BLaER1 (cell line): ENCODE data around the gene AXIN1.

Experiments
- H3K27ac ChIP-seq: shearing (Covaris generic); formaldehyde crosslinking; 2 replicates; pipeline ENCODE4 v1.8.1; 2022
- H3K27me3 ChIP-seq: shearing (Covaris generic); formaldehyde crosslinking; 2 replicates; pipeline ENCODE4 v1.8.1; 2022
- H3K36me3 ChIP-seq: shearing (Covaris generic); formaldehyde crosslinking; 2 replicates; pipeline ENCODE4 v1.8.1; 2022
- H3K4me1 ChIP-seq: shearing (Covaris generic); formaldehyde crosslinking; 2 replicates; pipeline ENCODE4 v1.8.1; 2022
- H3K4me2 ChIP-seq: shearing (Covaris generic); formaldehyde crosslinking; 2 replicates; pipeline ENCODE4 v1.8.1; 2022
- H3K4me3 ChIP-seq: shearing (Covaris generic); formaldehyde crosslinking; 2 replicates; pipeline ENCODE4 v1.8.1; 2022
- H3K9ac ChIP-seq: shearing (Covaris generic); formaldehyde crosslinking; 2 replicates; pipeline ENCODE4 v1.8.1; 2022
- H3K9me3 ChIP-seq: shearing (Covaris generic); formaldehyde crosslinking; 2 replicates; pipeline ENCODE4 v1.8.1; 2022
- H4K20me1 ChIP-seq: shearing (Covaris generic); formaldehyde crosslinking; 2 replicates; pipeline ENCODE4 v1.8.1; 2022
- Cebpa-rat ChIP-seq: shearing (Covaris generic); IDR thresholded peaks from 2 replicates; pipeline ENCODE4 v1.8.1; 2022

Gene AXIN1

DNA sequence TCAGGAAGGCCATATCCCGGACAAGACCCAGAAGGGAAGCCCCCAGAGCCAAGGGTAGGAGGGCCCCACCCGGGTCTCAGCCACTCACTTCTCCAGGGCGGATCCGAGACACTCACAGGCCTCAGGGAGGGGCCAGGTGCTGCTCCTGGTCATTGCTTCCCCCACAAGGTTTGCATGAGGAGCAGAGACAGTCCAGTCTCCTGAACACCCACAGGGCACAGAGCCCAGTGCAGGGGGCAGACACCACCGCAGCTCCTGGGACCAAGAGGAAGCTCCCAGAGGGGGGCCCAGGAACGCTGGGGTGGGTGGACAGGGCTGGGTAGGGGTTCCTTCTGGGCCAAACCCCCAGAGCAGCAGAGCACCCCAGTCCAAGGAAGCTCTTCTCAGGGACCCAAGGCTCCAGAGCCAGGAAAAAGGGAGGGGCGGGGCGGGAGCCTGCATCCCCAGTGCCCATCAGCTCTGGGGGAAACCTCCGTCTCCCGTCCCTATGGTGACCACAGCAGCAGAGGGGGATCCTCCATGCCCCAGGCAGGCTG lies 18.5 kb upstream of the AXIN1 start:
- Histone ChIP-seq H3K4me2 (peak overlapping the region; percentile 94), H3K36me3 (peaks cover 75% of the 10 kb centered on the region), H3K4me1 (peaks cover 62% of the 10 kb centered on the region), H3K9me3 (no peaks in the 10 kb centered on the region), H4K20me1 (peaks cover 40% of the 10 kb centered on the region), H3K27ac (peak overlapping the region; percentile 64; the same call in 1 of the 2 replicates), H3K27me3 (no peaks in the 10 kb centered on the region), H3K4me3 (peak overlapping the region; percentile 52), H3K9ac (peak overlapping the region; percentile 53; the same call in 1 of the 2 replicates)
- TF ChIP-seq Cebpa-rat: no peak

DNA sequence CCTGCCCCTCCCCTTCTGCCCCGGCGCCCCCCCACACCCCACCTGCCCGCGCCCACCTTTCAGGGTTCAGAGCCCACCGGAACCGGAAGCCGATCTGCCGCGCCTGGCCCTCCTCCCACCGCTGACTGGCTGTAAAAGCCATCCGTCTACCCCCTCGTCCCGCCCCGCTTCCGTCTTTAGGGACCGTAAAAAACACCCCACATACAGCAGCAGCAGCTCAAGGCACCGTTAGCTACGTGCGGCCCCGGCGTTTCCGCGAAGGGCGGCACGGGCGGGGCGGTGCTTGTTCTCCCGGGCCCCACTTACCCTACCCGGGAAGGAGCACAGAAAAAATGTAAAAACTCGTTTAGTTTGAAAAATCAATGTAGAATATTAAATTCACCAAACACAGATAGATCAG lies 17.9 kb upstream of the AXIN1 start, which contains the start of gene MRPL28:
MRPL28 (minus strand) TSS at position 96 of the 400 bp plus-strand sequence. CDS start 320 bp downstream, outside the sequence.
- no peak for TF ChIP-seq Cebpa-rat
- H3K36me3 ChIP-seq: peaks cover 69% of the 10 kb centered on the region
- no peaks in the 10 kb centered on the region for H3K27me3 ChIP-seq
- H3K27ac ChIP-seq: peak within 1 kb of the TSS; percentile 64; the same call in 1 of the 2 replicates
- H3K4me3 ChIP-seq: peak within 1 kb of the TSS; percentile 62
- peaks cover 40% of the 10 kb centered on the region for H4K20me1 ChIP-seq
- peaks cover 68% of the 10 kb centered on the region for H3K4me1 ChIP-seq
- peak within 1 kb of the TSS; percentile 95 for H3K4me2 ChIP-seq
- peak within 1 kb of the TSS; percentile 75 for H3K9ac ChIP-seq
- no peaks in the 10 kb centered on the region for H3K9me3 ChIP-seq

GRCh38 chr16:369866-370436 lies 17.4 kb upstream of the AXIN1 start:
- H3K4me2 ChIP-seq: peak overlapping the region; percentile 95
- peaks cover 64% of the 10 kb centered on the region for H3K36me3 ChIP-seq
- H3K27ac ChIP-seq: 0 out of 2 replicates have a peak overlapping the region, but pooled peaks have one; percentile 13
- peaks cover 73% of the 10 kb centered on the region for H3K4me1 ChIP-seq
- H4K20me1 ChIP-seq: peaks cover 40% of the 10 kb centered on the region
- peak overlapping the region; percentile 62 for H3K4me3 ChIP-seq
- no peak for TF ChIP-seq Cebpa-rat
- H3K27me3 ChIP-seq: no peaks in the 10 kb centered on the region
- H3K9me3 ChIP-seq: no peaks in the 10 kb centered on the region
- H3K9ac ChIP-seq: peak overlapping the region; percentile 75

DNA sequence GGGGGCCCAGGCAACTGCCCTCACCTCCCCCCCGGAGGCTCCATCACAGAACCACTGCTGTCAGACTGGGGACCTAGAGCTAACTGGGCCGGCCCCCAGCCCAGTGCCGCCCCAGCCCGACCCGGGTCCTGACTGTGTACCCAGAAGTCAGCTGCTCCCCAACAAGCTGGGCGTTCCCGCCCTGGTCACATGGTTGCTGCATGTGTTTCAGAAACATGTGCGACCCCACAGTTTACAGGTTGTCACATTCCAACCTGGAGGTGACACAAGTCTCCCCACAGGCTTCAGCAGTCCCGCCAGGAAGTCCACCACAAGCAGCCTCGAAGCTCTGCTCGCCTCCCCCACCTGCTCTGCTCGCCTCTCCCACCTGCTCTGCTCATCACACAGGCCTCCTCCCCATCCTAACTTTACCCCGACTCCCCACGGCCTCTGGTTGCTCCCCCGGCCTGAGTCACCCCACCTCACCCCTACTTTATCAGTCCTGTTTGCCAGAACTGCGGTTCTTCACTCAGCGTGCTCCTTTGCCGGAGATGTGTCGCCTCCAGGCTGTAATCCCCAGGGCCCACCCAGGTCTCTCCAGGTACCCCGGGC lies 16.8 kb upstream of the AXIN1 start:
- Histone ChIP-seq H3K27me3 (no peaks in the 10 kb centered on the region), H3K27ac (no peak overlapping the region), H3K4me1 (peaks cover 79% of the 10 kb centered on the region), H3K4me3 (peak overlapping the region; percentile 62), H3K9me3 (no peaks in the 10 kb centered on the region), H3K36me3 (peaks cover 58% of the 10 kb centered on the region), H3K4me2 (peak overlapping the region; percentile 95), H3K9ac (peak overlapping the region; percentile 75), H4K20me1 (peaks cover 40% of the 10 kb centered on the region)
- no peak for TF ChIP-seq Cebpa-rat

- Histone ChIP-seq H3K36me3 (peaks cover 50% of the 10 kb centered on the region), H3K27ac (no peak overlapping the region), H3K9ac (no peak overlapping the region), H3K4me2 (peak overlapping the region; percentile 95), H4K20me1 (peaks cover 40% of the 10 kb centered on the region), H3K4me1 (peaks cover 84% of the 10 kb centered on the region), H3K9me3 (no peaks in the 10 kb centered on the region), H3K4me3 (no peak overlapping the region), H3K27me3 (no peaks in the 10 kb centered on the region)
- TF ChIP-seq Cebpa-rat: no peak
Measured at GRCh38 chr16:368388-369158, 16.1 kb upstream of the AXIN1 start.

DNA sequence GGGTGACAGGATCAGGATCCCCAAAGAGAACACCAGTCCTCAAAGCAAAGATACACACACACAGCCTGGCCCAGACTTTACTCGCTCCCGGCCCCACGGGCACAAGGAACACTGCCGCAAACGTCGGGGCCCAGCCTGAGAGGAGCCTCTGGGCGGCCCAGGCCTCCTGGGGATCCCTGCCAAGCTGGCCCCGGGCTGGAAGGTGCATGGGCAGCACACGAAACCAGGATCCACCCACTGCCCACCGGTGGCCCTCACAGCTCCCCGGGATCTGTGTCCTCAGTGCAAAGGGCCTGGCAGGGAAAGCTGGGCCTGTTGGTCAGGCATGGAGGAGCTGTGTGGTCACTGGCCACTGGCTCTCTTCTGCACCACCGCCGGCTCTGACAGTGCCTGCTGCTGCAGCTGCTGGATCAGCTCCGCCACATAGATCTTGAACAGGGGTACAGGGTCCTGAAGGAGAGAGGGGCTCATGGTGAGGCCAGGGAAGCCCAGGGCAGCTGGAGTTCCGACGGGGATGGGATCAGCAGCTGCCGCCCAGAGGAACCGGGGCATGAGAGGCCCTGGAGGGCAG lies 14.9 kb upstream of the AXIN1 start:
- Histone ChIP-seq H3K4me3 (no peak overlapping the region), H3K36me3 (peaks cover 38% of the 10 kb centered on the region), H3K27ac (peak overlapping the region; percentile 18; the same call in 1 of the 2 replicates), H3K4me1 (peaks cover 86% of the 10 kb centered on the region), H3K9ac (0 out of 2 replicates have a peak overlapping the region, but pooled peaks have one; percentile 32), H4K20me1 (peaks cover 34% of the 10 kb centered on the region), H3K9me3 (no peaks in the 10 kb centered on the region), H3K4me2 (peak overlapping the region; percentile 86), H3K27me3 (no peaks in the 10 kb centered on the region)
- TF ChIP-seq Cebpa-rat: no peak

GRCh38 chr16:366476-366875 lies 14.0 kb upstream of the AXIN1 start:
- Histone ChIP-seq H3K27ac (peak overlapping the region; percentile 63), H3K36me3 (peaks cover 34% of the 10 kb centered on the region), H3K9ac (peak overlapping the region; percentile 26; the same call in 1 of the 2 replicates), H4K20me1 (peaks cover 26% of the 10 kb centered on the region), H3K4me1 (peaks cover 86% of the 10 kb centered on the region), H3K27me3 (no peaks in the 10 kb centered on the region), H3K4me2 (peak overlapping the region; percentile 86), H3K9me3 (no peaks in the 10 kb centered on the region), H3K4me3 (no peak overlapping the region)
- TF ChIP-seq Cebpa-rat: no peak

- Histone ChIP-seq H3K27ac (no peak overlapping the region), H4K20me1 (peaks cover 25% of the 10 kb centered on the region), H3K27me3 (no peaks in the 10 kb centered on the region), H3K9me3 (no peaks in the 10 kb centered on the region), H3K36me3 (peaks cover 34% of the 10 kb centered on the region), H3K4me1 (peaks cover 76% of the 10 kb centered on the region), H3K4me2 (peak overlapping the region; percentile 86; the same call in 1 of the 2 replicates), H3K4me3 (no peak overlapping the region), H3K9ac (no peak overlapping the region)
- TF ChIP-seq Cebpa-rat: no peak
Measured at GRCh38 chr16:364595-365491, 12.3 kb upstream of the AXIN1 start.
